HG03342 (cell line): ENCODE measurements around the gene SVBP.

ENCODE experiments used
- ATAC-seq: cut with Tn5 transposase; IDR thresholded peaks from one replicate; pipeline ENCODE4 v1.9.1; 2021; ENCODE audit warnings: mild to moderate bottlenecking, moderate library complexity; ENCODE audit not compliant: unreplicated experiment

Gene SVBP

DNA sequence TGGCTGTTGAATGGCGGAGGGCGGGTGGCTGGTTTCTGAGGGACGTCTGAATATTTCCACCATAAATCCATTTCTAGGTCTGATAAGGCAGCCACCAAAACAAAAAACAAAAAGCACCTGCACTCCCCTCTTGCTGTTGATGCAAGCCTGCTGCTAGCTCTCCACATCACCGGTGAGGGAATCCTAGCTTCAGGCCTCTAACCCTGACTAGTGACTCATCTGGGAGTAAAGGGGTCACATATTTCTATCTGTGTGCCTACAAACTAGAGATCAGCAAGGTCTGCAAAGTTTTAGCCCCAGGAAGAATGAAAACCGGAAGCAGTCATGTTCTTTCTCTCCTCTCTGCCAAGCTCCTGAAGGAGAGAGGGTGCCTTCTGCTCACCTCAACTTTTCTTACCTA lies 10.6 kb downstream of the SVBP start:
- ATAC-seq, result no peak

DNA sequence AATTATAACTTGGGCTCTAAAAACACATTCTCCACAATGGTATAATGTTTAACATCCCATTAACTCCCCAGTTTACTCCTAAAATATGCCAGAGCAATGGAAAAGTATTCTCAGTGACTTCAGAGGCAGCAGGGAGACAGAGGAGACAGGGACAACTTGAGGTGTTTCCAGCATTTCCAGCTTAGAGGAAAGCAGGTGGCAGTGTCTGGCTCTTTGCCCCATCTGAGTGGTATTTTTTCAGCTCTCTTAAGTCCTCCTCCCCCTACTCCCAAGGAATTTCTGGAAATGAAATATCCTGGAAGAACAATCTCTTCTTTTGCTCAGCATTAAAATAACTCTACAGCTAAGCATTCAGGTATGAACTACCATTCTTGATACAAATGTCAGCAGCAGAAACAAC lies 11.0 kb downstream of the SVBP start:
- no peak for ATAC-seq

DNA sequence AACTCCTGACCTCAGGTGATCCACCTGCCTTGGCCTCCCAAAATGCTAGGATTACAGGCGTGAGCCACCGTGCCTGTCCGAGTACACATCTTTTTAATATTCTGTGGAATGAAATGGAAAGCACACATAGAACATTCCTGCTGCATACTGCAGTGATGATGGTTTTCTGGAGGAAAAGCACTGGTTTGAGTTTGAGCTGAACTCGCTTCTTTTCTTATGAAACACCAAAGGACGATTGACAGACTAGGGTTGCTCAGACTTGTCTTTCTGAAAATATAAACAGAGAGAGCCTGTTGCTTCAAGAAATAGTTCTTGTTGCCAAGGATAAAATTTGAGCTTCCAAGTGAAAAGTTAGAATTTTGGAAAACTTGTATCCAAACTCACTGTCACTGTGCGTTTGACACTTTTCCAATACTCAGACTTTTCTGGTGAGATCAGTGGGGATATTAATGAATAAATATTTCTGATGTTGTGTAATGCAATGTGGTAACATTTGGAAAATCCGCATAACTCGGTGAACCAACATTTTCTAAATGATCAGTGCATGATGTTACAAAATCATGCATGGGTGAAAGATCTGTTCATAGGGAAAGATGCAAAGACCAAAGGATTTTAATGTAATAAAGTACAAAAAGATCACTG lies 15.2 kb downstream of the SVBP start:
- no peak for ATAC-seq

DNA sequence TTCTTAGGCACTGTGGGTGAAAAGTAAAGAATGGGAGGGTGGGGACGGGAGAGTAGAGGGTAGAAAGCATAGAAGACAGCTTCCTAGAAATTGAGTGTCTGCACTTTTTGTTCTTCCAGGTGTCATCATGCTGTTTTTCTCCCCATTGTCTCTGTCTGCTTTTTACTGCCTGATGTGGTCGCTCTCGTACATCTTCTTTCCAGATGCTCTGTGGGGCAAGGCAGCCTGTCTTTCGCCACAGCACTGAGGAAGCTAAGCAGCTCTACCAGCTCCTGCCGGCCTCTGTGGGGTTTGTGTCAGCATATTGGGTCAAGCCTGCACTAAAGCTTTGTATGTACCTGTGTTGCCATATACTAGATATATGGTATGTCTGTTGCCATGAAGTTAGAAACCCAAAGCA lies 19.2 kb downstream of the SVBP start:
- no peak for ATAC-seq

DNA sequence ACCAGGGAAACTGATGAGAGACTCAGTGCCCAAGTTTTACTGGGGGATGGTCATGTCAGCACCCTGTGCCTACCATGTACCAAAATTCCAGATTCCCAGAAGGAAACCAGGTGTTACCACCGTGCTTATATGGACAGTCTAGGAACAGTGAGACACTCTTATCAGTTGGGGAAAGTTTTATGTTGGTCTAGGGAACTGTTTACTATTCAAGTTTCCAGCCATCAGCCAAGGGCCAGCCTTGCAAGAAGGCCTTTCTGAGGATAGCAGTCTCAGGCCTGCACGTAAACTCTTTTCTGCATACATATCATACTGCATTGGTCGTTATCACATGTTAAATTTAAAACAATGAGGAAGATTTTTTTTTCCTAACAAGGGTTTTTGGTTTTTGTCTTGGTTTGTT lies 19.8 kb downstream of the SVBP start:
- no peak for ATAC-seq

DNA sequence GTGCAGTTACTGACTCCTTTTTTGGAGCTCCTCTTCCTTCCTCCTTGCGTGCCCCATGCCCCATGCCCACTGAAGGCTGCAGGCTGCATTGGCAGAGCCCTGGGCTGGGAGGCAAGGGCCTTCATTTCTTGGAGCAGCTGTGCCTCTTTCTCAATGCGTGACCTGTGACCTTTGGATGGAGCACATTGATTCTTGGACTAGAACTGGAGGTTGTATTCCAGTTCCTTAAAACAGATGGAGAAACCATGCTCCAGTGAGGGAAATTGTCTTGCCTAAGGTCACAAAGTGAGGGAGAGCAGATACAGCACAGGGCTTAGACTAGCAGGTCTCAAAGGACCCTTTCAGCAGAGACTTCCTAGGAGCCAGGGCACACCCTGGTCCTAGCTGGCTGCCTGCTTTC lies 23.4 kb downstream of the SVBP start:
- no peak for ATAC-seq

DNA sequence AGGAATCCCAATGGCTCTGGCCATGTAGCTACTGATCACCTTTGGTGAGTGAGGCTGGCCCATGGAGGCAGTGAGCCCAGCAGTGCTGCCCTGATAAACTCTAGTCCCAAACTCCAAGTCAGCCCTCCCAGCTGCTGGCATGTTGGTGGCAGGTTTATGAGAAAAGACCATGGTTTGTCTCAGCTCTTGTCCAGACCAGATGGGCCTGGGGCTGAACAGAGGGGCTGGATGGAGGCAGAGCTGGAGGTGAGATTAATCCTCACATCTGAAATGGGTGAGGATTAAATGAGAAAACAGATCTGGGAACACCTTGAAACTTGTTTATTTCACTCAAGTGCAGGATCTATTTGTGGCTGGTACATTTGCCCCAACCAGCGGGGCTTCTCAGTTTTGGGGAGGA lies 29.2 kb downstream of the SVBP start:
- no peak for ATAC-seq

DNA sequence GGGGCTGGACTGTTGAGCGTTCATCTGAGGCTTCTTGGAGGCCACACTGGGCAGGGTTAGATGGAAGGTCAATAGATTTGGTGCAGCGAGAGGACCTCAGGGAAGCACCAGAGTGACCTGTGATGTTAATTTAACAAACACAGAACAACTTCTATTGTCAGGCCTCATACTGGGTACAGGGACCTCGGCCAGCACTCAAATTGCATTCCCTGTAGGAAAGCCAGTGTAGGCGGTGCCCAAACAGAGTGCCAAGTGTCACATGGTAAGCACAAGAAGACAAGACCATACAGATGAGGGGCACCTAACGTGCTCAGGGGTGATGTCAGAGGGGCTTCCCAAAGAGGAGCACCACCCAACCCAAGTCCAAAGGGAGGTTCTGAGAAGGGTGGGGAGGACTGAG lies 31.1 kb downstream of the SVBP start:
- no peak for ATAC-seq

DNA sequence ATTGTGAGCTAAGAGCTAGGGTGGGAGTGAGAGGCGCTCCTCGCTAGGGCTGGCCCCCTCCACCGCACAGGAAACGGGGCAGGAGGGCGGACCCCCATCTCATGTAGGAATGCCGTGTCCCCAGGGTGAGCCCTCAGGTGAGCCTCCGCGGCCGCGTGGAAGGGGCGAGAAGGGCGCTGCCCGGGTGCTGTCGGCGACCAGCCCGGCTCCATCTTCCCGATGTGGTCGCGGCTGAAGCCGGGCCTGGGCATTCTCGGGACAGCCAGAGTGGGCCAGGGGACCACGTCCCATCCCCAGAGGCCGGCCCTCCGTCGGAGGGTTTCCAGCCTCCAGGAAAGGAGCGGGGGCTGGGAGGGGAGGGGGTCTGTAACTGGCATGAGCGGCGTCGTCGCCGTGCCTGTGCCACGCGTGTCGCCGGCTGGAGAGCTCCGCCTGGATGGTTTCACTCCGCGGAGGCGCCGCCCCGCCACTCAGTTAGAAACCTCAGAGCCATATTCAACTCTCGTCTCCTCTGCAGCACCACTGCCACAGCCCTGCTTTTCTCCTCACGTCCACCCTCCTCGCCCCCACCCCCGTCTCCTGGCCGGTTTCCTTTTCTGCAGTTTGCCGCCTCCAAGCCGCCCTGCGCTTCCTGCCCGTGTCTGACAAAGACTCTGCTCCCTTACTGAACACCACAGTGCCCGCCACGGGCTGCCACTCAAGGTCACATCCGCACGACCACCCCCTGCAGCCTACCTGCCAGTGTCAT lies 32.1 kb downstream of the SVBP start, which contains the start of gene TMEM269:
Gene TMEM269, plus strand, starts transcription at position 46 of the 748 bp plus-strand sequence. CDS start 4,903 bp downstream, outside the sequence.
- ATAC-seq, result no peak

DNA sequence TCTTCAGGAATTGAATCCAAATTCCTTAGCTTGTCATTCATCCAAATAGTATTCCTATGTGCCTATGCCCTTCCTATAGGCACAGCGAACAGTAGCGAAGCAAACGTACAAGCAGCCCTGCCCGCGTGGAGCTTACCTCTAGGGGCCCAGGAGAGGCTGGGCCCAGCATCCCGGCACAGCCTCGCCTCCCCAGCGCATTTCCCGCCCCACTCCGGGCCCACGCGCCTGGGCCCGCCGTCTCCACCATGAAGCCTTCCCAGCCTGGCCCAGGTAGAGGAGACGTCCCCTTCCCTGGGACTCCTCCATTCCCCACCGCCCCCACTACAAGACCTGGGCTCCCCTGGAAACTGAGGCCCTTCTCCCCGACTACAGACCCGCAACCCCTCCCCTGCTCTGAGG lies 32.7 kb downstream of the SVBP start:
- ATAC-seq, result no peak

DNA sequence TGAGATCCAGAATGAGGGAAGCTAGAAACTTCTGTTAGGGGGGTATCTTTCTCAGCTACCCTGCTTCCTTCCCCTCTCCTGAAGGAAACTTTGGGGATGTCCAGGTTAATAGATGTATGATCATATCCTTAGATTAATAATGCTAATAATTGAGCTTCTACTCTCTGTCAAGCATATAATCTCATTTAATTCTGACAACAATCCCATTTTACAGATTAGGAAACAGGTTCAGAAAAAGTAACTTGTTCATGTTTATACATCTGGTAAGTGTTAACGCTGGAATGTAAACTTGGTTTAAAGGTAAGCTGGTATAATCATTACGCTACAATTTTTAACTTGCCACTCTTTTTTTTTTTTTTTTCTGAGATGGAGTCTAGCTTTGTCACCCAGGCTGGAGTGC lies 34.1 kb downstream of the SVBP start:
- no peak for ATAC-seq

DNA sequence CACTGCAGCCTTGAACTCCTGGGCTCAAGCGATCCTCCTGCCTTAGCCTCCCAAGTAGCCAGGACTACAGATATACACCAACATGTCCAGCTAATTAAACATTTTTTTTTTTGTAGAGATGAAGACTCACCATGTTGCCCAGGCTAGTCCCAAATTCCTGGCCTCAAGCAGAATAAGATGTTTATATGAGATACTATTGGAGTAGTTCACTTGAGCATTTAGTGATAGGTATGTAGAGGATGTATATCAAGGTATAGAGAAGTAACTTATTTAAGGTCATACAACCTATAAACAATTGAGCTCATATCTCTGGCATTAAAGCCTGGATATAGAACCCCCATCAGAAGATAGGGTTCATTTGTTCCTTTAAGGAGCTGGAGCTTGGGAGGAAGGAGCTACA lies 37.0 kb downstream of the SVBP start:
- ATAC-seq, result no peak

DNA sequence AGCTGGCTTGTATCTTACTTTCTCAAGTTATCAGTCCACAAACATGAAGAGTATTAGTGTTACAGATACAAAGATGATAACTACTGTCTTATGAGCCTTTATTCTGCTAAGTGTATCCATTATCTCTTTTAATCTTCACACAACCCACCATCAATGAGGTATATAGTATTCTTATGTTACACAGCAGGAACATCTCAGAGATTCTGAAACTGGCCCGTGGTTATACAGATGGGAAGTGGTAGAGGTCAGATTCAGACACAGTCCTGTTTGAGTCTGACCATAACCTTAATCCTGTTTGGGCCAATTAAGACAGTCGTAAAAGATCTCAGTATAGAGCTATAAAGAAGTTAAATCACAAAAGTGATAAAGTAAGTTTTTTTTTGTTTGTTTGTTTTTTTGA lies 37.5 kb downstream of the SVBP start:
- no peak for ATAC-seq

DNA sequence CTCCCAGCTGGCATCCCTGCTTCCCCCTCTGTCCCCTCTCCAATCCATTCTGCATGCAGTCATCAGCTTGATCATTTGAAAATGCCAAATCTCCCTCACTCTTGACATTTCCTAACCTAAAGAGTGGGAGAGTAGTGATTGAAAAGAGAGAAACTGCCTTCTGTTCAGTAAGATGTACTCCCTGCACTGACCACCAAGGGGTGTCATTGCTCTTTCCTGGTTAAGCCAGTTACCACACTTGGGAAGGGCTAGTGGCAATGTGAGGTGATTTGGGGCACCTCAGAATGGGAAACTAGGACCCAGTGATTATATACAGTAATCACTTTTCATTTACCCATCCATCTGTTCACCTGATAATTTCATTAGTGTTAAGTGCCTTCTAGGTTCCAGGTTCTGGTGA lies 39.3 kb downstream of the SVBP start:
- no peak for ATAC-seq

DNA sequence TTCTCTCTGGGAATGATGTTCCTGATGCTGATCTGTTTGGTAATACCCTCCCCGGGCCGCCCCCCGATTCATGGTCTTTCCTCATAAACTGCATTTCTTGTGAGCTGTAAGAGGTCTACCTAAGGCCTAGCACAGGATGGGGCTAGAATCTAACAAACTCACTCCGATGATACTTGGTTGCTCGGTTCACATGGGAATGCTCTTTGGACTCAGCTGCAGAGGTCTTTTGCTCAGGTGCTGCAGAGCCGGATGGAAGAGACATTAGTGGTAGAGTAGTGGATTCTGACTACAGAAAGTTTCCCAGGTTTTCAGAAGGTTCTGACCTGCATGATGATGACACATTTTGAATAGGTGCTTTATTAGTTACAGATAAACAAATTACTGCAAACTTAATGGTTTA lies 40.7 kb downstream of the SVBP start:
- no peak for ATAC-seq

DNA sequence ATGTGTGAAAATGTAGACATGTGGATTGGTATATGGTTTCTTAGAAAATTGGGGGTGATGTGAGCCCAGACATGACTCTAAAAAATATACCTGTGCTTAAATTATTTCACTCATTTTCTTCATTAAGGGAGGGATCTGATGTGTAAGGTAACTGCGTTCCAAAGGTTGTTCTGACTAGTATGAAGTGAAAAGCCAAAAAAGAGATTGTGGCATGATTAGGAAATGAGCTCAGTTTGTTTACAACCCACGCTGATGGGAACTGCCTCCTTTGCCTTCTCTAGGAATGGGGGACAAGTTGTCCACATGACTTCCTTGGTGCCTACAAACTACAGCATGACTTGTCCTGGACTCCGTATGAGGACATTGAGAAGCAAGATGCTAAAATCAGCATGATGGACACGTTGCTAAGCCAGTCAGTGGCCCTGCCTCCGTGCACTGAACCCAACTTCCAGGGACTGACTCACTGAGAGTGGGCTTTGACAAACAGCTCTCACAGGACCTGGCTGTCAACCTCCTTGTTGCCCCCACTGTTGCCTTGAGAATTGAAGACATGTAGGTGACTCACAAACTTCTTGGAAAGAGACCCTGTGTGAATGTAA lies 42.2 kb downstream of the SVBP start:
- ATAC-seq, result no peak

DNA sequence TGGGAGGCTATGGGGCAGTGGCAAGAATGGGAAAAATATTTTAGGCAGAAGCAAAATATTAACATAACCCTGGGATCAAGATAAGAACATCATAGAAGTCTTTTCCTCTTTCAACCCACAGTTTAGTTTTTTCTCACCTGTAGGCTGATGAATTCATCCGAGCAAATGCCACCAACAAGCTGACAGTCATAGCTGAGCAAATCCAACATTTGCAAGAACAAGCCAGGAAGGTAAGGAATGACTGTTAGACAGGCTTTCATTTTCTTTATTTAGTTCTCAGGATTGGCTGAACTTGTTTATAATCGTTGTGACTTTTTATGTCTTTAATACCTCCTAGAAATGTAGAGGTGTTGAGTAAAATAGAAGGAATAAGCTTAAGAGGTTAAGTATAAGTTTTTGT lies 43.8 kb downstream of the SVBP start:
- no peak for ATAC-seq

DNA sequence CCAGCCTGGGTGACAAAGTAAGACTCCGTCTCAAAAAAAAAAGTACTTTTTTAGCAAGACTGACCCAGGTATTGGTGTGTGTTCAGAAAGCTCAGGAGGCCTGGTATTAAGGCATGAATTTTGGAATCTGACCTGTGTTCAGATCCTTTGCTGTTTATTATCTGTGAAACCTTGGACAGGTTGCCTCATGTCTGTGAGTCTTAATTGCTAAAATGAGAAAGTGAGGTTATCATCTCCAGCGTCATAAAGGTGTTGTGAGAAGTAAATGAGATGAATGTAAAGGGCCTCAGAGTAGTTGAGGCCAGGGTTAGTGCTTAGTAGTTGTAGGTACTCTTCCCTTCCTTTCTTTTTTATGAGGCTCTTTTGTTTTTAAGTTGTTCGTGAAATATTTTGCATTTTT lies 47.4 kb downstream of the SVBP start:
- ATAC-seq, result no peak

DNA sequence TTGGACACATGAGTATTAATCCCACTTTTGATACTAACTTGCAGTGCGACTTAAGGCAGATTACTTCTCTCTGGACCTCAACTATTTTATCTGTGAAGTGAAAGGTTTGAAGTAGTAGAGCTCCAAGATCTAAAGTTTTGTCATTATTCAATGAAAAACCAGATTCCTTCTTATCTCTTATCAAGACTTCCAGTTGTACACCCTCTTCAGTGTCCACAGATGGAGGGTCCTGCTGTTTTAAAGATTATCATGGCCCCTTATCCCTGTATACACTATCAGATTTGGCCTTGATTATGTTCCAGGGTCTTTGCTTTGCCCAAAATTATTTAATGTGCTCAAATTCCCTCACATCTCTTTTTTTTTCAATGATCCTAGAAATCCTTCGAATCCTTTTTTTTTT lies 49.0 kb downstream of the SVBP start:
- ATAC-seq, result no peak

DNA sequence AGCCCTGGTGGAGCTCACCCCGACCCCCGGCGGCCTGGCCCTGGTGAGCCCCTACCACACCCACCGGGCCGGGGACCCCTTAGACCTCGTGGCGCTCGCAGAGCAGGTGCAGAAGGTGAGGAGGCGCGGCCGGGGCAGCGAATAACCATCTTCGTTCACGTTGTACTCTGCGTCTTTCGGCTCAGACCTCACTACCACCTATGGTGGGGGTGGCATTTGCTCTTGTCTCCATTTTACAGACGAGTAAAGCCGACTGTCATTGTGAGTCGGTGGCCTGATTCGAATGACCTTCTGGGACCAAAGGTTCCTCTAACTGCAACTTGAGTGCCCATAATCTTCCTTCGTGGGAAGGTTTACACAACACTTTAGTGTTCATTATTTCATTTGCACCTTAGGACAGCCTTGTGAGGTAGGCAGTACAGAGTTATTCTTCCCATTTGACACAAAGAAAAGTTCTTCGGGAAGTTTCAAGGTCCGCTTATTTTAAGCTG lies 49.6 kb downstream of the SVBP start:
- peak; percentile 14 for ATAC-seq

DNA sequence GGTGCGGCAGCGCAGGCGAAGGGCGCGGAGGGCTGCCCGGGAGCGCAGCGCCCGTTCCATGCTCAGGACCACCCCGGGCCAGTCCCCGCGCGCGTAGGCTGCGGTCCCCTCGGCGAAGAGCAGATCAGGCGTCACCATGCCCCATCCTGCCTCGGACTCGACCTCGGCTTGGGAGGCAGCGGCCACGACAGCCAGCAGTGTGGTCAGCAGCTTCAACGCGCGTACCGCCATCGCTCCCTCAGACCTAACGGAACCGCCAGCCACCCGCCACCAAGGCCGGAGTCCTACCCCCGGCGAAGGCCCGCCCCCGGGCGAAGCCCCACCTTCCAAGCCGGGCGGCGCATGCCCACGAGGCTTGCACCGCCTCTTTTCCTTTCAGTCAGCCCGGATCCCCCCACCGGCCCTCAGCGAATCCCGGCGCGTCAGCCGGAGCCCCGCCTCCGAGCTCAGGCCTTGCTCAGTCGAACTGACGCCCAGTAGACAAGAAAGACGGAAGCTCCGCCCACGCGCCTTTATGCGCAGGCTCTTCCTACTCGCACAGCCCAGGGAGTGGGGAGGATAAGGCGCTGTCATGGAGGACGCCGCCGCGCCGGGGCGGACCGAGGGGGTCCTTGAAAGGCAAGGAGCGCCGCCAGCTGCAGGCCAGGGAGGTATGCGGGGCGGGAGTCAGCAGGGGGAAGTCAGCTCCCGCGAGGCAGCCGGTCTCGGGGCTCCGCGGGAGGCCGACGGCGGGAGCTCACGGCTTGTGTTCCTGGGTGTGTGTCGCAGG lies 50.3 kb downstream of the SVBP start, which contains the start of the genes C1orf50 and P3H1:
Gene C1orf50, plus strand, starts transcription at position 509 of the 769 bp plus-strand sequence. Its CDS starts 63 bp downstream, at position 572.
Gene P3H1, minus strand, starts transcription at position 288 of the 769 bp plus-strand sequence. Its CDS starts 57 bp downstream, at position 231.
- peak; percentile 88 for ATAC-seq
